Upper lobe of left lung (tissue), 4 donors: Measurements from ENCODE around the gene AGAP4.
"Not testable (repeated sequence)": the region's sequence is repeated elsewhere in the genome, so short reads cannot be mapped to it uniquely, and the experiment has no call there.

Experiments
- CTCF ChIP-seq, 6 experiments: fragments of 450-650 bp in 4 of 6; fragments of 200-600 bp in 2 of 6; sonication (generic) in 2 of 6; IDR thresholded peaks; one replicate each; pipeline ENCODE4 v1.5.1; 2016 to 2019; ENCODE audit warnings: antibody characterized with exemption in 6 of 6
- POLR2A ChIP-seq, 4 donors: fragments of 450-650 bp; IDR thresholded peaks; one replicate each; pipeline ENCODE4 v1.5.1; 2016 to 2017; ENCODE audit warnings: antibody characterized with exemption in 4 of 4, mild to moderate bottlenecking in 2 of 4

GRCh38 chr10:45882880-45883279, 35.6 kb upstream of the AGAP4 start:
- not testable (repeated sequence) for TF ChIP-seq POLR2A, CTCF (IDR thresholded peaks at IDR 0.05)
